GM12873 (cell line): ENCODE data around the gene HDAC10.

ENCODE experiments used
- TF ChIP-seq, protein P1 (sequence below): IDR thresholded peaks from 2 replicates; pipeline ENCODE4 v1.5.1; 2012; ENCODE audit warnings: low read depth, mild to moderate bottlenecking, moderate library complexity, low read length, control low read depth; ENCODE audit not compliant: insufficient read depth; ENCODE audit errors: missing control alignments

The HDAC10 gene

DNA sequence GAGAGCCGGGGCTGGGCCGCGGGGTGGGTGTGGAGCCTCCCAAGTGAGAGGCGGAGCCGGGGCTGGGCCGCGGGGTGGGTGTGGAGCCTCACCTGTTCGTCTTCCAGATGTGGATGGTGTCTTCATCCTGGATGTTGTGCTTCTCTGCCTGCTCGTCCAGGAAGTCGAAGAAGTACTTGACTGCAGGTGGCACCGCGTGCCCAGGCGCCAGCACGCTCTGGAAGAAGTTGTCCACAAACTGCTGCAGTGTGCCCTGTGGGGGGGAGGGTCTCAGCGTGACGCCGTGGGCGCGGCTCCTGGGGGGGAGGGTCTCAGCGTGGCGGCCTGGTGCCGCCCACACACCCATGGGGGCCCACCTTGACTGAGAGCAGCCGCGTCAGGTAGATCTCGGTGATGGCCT, 26.7 kb upstream of the HDAC10 start:
- TF ChIP-seq, protein P1, sequence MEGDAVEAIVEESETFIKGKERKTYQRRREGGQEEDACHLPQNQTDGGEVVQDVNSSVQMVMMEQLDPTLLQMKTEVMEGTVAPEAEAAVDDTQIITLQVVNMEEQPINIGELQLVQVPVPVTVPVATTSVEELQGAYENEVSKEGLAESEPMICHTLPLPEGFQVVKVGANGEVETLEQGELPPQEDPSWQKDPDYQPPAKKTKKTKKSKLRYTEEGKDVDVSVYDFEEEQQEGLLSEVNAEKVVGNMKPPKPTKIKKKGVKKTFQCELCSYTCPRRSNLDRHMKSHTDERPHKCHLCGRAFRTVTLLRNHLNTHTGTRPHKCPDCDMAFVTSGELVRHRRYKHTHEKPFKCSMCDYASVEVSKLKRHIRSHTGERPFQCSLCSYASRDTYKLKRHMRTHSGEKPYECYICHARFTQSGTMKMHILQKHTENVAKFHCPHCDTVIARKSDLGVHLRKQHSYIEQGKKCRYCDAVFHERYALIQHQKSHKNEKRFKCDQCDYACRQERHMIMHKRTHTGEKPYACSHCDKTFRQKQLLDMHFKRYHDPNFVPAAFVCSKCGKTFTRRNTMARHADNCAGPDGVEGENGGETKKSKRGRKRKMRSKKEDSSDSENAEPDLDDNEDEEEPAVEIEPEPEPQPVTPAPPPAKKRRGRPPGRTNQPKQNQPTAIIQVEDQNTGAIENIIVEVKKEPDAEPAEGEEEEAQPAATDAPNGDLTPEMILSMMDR = no peak

DNA sequence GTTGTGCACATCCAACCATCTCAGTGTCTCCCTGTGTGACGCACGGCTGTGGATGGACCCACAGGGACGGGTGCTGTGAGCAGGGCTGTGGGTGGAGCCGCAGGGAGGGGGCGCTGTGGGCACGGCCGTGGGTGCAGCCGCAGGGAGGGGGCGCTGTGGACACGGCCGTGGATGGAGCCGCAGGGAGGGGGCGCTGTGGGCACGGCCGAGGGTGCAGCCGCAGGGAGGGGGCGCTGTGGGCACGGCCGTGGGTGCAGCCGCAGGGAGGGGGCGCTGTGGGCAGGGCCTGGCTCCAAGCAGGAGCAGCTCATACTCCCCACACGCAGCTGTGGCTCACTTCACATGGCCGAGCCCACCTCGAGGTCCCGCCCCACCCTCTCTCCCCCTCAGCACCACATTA, 25.1 kb upstream of the HDAC10 start:
- TF ChIP-seq, protein P1 = peak; percentile 72

DNA sequence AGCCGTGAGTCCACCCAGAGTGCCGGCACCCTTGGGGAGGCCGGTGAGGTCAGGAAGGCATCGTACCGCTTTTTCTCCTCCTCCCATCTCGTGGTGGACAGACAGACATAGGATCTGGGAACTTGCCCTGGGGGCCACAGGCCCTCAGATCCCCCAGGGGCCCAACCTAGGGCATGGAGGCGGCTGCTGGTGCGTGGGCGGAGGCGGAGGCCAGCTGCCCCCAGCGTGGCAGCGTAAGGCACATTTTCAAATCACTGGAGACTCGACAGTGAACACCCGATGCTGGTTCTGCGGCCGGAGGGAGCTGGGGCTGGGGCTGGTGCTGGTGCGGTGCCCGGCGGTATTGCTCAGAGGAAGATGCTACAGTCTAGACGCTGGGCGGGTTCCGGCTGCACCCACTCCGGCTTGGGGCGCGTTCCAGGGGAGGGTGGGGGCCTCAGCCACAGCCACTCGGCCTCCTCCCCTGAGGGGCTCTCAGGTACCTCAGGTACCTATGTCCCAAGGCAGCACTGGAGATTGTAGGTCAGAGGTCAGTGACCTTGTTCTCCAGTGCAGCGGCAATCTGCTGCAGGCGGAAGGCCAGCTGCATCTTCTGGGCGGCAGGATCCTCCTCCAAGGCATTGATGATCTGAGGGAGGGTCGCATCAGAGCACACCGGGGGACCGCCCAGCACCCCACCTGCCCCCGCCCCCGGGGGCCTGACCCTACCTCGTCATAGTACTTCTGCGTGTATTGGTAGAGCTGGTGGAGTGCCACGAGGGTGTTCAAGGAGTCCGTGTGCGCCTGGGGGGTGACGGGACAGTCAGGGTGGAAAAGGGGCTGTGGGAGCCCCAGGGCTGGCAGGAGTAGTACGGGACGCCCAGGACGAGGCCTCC, 24.4 kb upstream of the HDAC10 start:
- TF ChIP-seq, protein P1 = no peak

DNA sequence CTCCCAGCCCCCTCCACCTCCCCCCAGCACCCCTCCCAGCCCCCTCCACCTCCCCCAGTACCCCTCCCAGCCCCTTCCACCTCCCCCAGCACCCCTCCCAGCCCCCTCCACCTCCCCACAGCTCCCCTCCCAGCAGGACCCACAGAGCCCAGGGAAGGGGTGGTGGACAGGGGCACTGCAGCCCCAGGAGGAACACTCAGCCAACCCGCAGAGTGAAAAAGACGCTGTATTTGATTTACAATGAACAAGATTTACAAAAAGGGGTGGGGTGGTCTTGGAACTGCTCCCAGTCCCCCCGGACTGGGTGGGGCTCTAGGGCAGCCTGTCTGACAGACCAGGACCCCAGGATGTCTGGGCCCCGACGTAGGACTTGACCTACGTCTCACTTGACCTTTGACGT, 23.7 kb upstream of the HDAC10 start:
- TF ChIP-seq, protein P1 = no peak

DNA sequence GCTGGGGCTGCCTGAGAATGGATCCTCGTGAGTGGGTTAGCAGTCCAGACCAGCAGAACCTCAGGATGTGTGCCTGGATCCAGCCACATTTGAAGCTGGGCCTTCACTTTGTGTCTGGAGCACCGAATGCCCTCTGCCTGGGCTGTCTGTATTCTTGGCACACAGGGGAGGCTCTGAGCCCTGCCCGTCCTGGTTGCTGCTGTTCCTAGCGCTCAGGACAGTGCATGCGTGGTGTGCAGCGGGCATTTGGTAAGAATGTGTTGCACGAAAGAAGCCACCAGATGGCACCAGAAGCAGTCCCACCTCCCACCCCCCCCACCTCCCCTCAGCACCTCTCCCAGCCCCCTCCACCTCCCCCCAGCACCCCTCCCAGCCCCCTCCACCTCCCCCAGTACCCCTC, 23.2 kb upstream of the HDAC10 start:
- TF ChIP-seq, protein P1 = peak; percentile 47

DNA sequence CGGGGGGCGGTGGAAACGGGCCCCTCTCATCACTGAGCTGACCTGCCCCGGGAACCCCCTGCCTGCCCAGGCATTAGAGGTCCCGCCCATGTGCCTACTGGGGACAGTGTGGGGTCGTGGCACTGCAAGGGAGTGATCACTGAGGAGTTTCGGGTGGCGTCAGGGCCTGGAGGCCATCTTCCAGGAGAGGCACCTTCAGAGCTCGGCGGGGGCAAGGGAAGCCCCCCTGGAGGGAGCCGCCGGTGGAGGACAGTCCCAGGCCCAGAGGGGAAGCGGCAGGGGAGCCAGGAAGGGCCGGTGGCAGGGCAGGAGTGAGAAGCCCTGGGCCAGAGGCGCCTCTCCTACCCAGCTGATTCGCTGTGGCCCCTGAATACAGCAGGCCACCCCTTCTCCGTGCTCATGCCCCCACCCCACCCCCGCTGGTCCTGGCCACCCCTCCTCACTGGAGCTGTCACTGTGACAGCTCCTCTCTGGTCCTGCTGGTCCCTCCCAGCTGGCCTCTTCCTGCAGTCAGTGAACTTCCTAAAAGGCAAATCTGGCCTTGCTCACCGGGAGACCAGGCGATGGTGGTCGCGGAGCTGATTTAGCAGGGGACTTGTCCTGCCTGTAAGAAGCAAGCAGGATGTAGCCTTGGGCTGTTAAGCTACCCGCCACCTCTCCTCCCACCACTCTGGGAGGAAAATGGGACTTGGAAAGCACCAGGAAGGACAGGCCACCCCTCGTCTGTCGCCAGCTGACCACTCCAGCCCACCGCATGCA, 21.2 kb upstream of the HDAC10 start:
- TF ChIP-seq, protein P1 = no peak

DNA sequence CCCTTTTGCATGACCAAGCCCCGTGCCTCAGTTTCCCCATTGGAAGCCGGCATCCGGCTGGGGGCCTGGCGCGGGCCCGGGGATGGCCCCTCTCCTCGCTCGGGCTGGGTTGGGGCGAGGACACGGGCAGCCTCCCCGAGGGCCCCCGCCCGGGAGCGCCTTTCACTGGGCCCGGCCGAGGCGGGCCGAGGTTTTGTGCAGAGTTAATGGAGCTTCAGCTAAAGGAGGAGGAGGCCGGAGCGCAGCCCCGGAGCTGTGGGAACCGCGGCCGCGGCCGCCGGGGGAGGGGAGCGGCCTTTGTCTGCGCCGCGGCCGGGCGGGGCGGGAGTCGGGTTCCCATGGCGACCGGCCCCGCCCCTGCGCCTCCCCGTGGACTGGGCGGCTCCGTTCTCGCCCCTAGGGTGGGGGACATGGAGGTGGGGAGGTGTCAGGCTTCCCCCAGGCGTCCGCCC, 20.5 kb upstream of the HDAC10 start:
- TF ChIP-seq, protein P1 = peak; percentile 14
